ENCODE measurements around the gene BPI. TPM values are rescaled to one million over a fixed set of nuclear protein-coding genes. Genes with fewer than 3 reads are reported as not detected.

The BPI gene
- total RNA-seq, 1 donor: under 0.01 TPM

DNA sequence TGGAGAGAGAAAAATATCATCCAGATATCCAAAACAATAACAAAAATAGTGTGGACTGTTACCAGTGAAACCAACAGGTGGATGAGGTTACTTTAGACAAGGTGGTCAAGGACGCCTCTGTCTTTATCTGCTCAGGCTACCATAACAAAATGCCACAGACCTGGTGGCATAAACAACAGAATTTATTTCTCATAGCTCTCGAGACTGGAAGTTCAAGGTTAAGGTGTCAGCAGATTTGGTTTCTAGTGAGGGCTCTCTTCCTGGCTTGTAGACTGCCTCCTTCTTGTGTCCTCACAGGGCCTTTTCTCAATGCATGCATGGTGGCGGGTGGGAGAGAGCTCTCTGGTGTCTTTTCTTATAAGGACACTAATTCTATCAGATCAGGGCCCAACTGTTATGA lies 21.2 kb downstream of the BPI start:
- no peaks in the 10 kb centered on the region for H4K20me1 ChIP-seq (ENCODE audit: insufficient read depth, low read length)
- no peak overlapping the region for H3K27ac ChIP-seq (ENCODE audit: low read depth, low read length)
- H3K9me3 ChIP-seq (ENCODE audit: low read depth, low read length): no peaks in the 10 kb centered on the region
- TF ChIP-seq CTCF (IDR thresholded peaks at IDR 0.05; ENCODE audit: extremely low read depth, low read depth, low read length): no peak
- H3K4me3 ChIP-seq (ENCODE audit: insufficient read depth, low read length): no peak overlapping the region
- no peak for DNase-seq (ENCODE audit: insufficient read length, low spot score, missing footprints)
- no peak overlapping the region for H3K4me2 ChIP-seq (ENCODE audit: insufficient read depth, low read length)
- H3K4me1 ChIP-seq (ENCODE audit: insufficient read depth, low read length): no peaks in the 10 kb centered on the region
- no peaks in the 10 kb centered on the region for H3K36me3 ChIP-seq (ENCODE audit: insufficient read depth, low read length)
- peaks cover 6% of the 10 kb centered on the region for H3K27me3 ChIP-seq (ENCODE audit: insufficient read depth, low read length)
- H2AFZ ChIP-seq (ENCODE audit: low read length): no peak overlapping the region
- H3K79me2 ChIP-seq (ENCODE audit: insufficient read depth, low read length): no peaks in the 10 kb centered on the region

DNA sequence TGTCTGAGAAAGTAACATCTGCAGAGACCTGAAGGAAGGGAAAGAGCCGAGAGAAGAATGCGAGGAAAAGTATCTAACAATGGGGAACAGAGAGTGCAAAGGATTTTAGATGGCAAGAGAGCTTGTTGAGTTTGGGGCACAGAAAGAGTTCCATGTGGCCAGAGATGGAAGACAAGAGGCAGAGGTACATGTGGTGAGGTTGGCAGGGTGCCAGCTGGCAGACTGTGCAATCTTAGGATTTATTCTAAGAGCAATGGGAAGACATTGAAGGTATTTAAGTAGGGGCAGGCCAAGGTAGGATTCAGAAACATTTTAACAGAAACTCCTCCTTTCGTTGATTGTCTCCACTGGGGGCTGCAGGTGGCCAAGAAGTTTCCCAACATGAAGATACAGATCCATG lies 21.9 kb downstream of the BPI start:
- Histone ChIP-seq H3K9me3 (ENCODE audit: low read depth, low read length) (no peaks in the 10 kb centered on the region), H3K4me1 (ENCODE audit: insufficient read depth, low read length) (no peaks in the 10 kb centered on the region), H3K36me3 (ENCODE audit: insufficient read depth, low read length) (no peaks in the 10 kb centered on the region), H3K4me3 (ENCODE audit: insufficient read depth, low read length) (no peak overlapping the region), H3K27me3 (ENCODE audit: insufficient read depth, low read length) (peaks cover 12% of the 10 kb centered on the region), H3K27ac (ENCODE audit: low read depth, low read length) (no peak overlapping the region), H2AFZ (ENCODE audit: low read length) (no peak overlapping the region), H3K79me2 (ENCODE audit: insufficient read depth, low read length) (no peaks in the 10 kb centered on the region), H3K4me2 (ENCODE audit: insufficient read depth, low read length) (no peak overlapping the region), H4K20me1 (ENCODE audit: insufficient read depth, low read length) (no peaks in the 10 kb centered on the region)
- no peak for DNase-seq (ENCODE audit: insufficient read length, low spot score, missing footprints)
- TF ChIP-seq CTCF (IDR thresholded peaks at IDR 0.05; ENCODE audit: extremely low read depth, low read depth, low read length): no peak

GRCh38 chr20:38326309-38326708 lies 22.4 kb downstream of the BPI start:
- Histone ChIP-seq H3K27ac (ENCODE audit: low read depth, low read length) (no peak overlapping the region), H2AFZ (ENCODE audit: low read length) (no peak overlapping the region), H3K4me3 (ENCODE audit: insufficient read depth, low read length) (no peak overlapping the region), H3K27me3 (ENCODE audit: insufficient read depth, low read length) (peaks cover 13% of the 10 kb centered on the region), H3K36me3 (ENCODE audit: insufficient read depth, low read length) (no peaks in the 10 kb centered on the region), H4K20me1 (ENCODE audit: insufficient read depth, low read length) (no peaks in the 10 kb centered on the region), H3K4me1 (ENCODE audit: insufficient read depth, low read length) (no peaks in the 10 kb centered on the region), H3K79me2 (ENCODE audit: insufficient read depth, low read length) (no peaks in the 10 kb centered on the region), H3K9me3 (ENCODE audit: low read depth, low read length) (no peaks in the 10 kb centered on the region), H3K4me2 (ENCODE audit: insufficient read depth, low read length) (no peak overlapping the region)
- no peak for DNase-seq (ENCODE audit: insufficient read length, low spot score, missing footprints)
- TF ChIP-seq CTCF (IDR thresholded peaks at IDR 0.05; ENCODE audit: extremely low read depth, low read depth, low read length): no peak

DNA sequence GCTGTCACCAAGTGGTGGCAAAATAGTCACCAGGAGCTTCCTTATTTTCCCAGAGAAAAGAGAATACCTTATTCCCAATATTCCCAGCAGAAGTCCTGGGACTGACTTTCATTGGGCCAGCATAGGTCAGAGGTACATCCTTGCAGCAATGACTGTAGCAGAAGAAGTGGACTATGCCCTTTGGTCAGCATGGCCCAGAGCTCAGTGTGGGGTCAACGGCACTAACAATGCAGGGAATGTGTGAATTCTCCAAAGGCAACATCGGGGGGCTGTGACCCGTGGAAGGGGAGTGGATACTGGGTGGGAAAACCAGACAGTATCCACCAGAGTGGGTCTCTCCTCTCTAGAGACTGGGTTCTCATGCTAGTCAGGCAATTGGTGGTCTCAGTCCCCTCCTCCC lies 26.7 kb downstream of the BPI start:
- DNase-seq (ENCODE audit: insufficient read length, low spot score, missing footprints): no peak
- Histone ChIP-seq H3K27me3 (ENCODE audit: insufficient read depth, low read length) (peaks cover 36% of the 10 kb centered on the region), H3K27ac (ENCODE audit: low read depth, low read length) (no peak overlapping the region), H2AFZ (ENCODE audit: low read length) (no peak overlapping the region), H3K4me2 (ENCODE audit: insufficient read depth, low read length) (no peak overlapping the region), H3K9me3 (ENCODE audit: low read depth, low read length) (no peaks in the 10 kb centered on the region), H4K20me1 (ENCODE audit: insufficient read depth, low read length) (no peaks in the 10 kb centered on the region), H3K4me3 (ENCODE audit: insufficient read depth, low read length) (no peak overlapping the region), H3K36me3 (ENCODE audit: insufficient read depth, low read length) (no peaks in the 10 kb centered on the region), H3K79me2 (ENCODE audit: insufficient read depth, low read length) (no peaks in the 10 kb centered on the region), H3K4me1 (ENCODE audit: insufficient read depth, low read length) (no peaks in the 10 kb centered on the region)
- TF ChIP-seq CTCF (IDR thresholded peaks at IDR 0.05; ENCODE audit: extremely low read depth, low read depth, low read length): no peak

Data from osteoblast (primary cell).